NB4 (cell line): Measurements from ENCODE around the gene SLC41A2.

Experiments used
- CTCF ChIP-seq: IDR thresholded peaks from one replicate; pipeline ENCODE4 v1.5.1; 2012; ENCODE audit warnings: low read depth, low read length
- POLR2A ChIP-seq: IDR thresholded peaks from 2 replicates; pipeline ENCODE4 v1.6.1; 2011; ENCODE audit warnings: mild to moderate bottlenecking; ENCODE audit not compliant: insufficient read length; ENCODE audit errors: extremely low read depth

GRCh38 chr12:104960464-104960863, 2.4 kb upstream of the SLC41A2 start:
- TF ChIP-seq CTCF (no peak), POLR2A (no peak)
